ENCODE data around the gene CSH2.
"Not testable (repeated sequence)": the region's sequence is repeated elsewhere in the genome, so short reads cannot be mapped to it uniquely, and the experiment has no call there.

DNA sequence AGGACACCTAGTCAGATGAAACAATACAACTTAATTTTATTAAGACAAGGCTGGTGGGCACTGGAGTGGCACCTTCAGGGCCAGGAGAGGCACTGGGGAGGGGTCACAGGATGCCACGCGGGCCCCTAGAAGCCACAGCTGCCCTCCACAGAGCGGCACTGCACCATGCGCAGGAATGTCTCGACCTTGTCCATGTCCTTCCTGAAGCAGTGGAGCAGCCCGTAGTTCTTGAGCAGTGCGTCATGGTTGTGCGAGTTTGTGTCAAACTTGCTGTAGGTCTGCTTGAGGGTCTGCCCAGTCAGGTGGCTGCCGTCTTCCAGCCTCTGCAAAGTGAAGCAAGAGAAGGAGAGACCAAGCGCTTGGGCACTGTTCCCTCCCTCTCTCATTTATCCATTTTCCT, 36.1 kb upstream of the CSH2 start:
- TF ChIP-seq, protein P1, sequence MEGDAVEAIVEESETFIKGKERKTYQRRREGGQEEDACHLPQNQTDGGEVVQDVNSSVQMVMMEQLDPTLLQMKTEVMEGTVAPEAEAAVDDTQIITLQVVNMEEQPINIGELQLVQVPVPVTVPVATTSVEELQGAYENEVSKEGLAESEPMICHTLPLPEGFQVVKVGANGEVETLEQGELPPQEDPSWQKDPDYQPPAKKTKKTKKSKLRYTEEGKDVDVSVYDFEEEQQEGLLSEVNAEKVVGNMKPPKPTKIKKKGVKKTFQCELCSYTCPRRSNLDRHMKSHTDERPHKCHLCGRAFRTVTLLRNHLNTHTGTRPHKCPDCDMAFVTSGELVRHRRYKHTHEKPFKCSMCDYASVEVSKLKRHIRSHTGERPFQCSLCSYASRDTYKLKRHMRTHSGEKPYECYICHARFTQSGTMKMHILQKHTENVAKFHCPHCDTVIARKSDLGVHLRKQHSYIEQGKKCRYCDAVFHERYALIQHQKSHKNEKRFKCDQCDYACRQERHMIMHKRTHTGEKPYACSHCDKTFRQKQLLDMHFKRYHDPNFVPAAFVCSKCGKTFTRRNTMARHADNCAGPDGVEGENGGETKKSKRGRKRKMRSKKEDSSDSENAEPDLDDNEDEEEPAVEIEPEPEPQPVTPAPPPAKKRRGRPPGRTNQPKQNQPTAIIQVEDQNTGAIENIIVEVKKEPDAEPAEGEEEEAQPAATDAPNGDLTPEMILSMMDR (IDR thresholded peaks at IDR 0.05; ENCODE audit: insufficient read depth, low read length), result not testable (repeated sequence)
- TF ChIP-seq POLR2AphosphoS5 (IDR thresholded peaks at IDR 0.05; ENCODE audit: low read depth); GABPA (IDR thresholded peaks at IDR 0.05; ENCODE audit: low read depth); SPI1 (IDR thresholded peaks at IDR 0.05; ENCODE audit: borderline replicate concordance, low read depth): not testable (repeated sequence)
- TF ChIP-seq, protein P2, sequence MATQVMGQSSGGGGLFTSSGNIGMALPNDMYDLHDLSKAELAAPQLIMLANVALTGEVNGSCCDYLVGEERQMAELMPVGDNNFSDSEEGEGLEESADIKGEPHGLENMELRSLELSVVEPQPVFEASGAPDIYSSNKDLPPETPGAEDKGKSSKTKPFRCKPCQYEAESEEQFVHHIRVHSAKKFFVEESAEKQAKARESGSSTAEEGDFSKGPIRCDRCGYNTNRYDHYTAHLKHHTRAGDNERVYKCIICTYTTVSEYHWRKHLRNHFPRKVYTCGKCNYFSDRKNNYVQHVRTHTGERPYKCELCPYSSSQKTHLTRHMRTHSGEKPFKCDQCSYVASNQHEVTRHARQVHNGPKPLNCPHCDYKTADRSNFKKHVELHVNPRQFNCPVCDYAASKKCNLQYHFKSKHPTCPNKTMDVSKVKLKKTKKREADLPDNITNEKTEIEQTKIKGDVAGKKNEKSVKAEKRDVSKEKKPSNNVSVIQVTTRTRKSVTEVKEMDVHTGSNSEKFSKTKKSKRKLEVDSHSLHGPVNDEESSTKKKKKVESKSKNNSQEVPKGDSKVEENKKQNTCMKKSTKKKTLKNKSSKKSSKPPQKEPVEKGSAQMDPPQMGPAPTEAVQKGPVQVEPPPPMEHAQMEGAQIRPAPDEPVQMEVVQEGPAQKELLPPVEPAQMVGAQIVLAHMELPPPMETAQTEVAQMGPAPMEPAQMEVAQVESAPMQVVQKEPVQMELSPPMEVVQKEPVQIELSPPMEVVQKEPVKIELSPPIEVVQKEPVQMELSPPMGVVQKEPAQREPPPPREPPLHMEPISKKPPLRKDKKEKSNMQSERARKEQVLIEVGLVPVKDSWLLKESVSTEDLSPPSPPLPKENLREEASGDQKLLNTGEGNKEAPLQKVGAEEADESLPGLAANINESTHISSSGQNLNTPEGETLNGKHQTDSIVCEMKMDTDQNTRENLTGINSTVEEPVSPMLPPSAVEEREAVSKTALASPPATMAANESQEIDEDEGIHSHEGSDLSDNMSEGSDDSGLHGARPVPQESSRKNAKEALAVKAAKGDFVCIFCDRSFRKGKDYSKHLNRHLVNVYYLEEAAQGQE (IDR thresholded peaks at IDR 0.05; ENCODE audit: insufficient replicate concordance, low read depth), result not testable (repeated sequence)

All from HL-60 (cell line).